ENCODE data around the gene FAM163A. TPM values are rescaled to one million over a fixed set of nuclear protein-coding genes. Genes with fewer than 3 reads are reported as not detected.

FAM163A gene
- total RNA-seq, 4 donors from 2014 or later = 0.29 TPM; not detected in 3

Other genes starting within 250 kb of the FAM163A start
- gene NPHS2, start 167.3 kb upstream of the FAM163A start, total RNA-seq = not detected
- gene TDRD5, start 151.5 kb upstream of the FAM163A start, total RNA-seq = 1 to 10 TPM in 1 of 4 donors, under 1 TPM in 3; 0.49 to 1.2 (median 0.66) TPM
- 10 to 100 TPM; 68.0 to 91.5 (median 78.3) TPM for gene TOR1AIP2, start 134.5 kb downstream of the FAM163A start, total RNA-seq
- gene TOR1AIP1, start 139.0 kb downstream of the FAM163A start, total RNA-seq = 10 to 100 TPM; 37.8 to 56.7 (median 47.9) TPM
- gene CEP350, start 211.5 kb downstream of the FAM163A start, total RNA-seq = 10 to 100 TPM; 60.5 to 90.2 (median 68.4) TPM

Measured in suprapubic skin (tissue), 4 donors.